HEK293 (cell line): ENCODE measurements around the gene KCNJ11.

Experiments used
- ZNF155 ChIP-seq: fragments of 450-650 bp; formaldehyde crosslinking; IDR thresholded peaks from 2 replicates; pipeline ENCODE4 v1.5.1; 2016; ENCODE audit warnings: missing biosample characterization, missing genetic modification characterization
- ZNF174 ChIP-seq: fragments of 450-650 bp; formaldehyde crosslinking; IDR thresholded peaks from 2 replicates; pipeline ENCODE4 v1.5.0; 2017; ENCODE audit warnings: missing biosample characterization, mild to moderate bottlenecking, missing genetic modification characterization
- ZNF223 ChIP-seq: fragments of 450-650 bp; formaldehyde crosslinking; IDR thresholded peaks from 2 replicates; pipeline ENCODE4 v1.5.1; 2016; ENCODE audit warnings: missing biosample characterization, missing genetic modification characterization
- ZNF24 ChIP-seq: fragments of 450-650 bp; formaldehyde crosslinking; IDR thresholded peaks from 2 replicates; pipeline ENCODE4 v1.5.1; 2016; ENCODE audit warnings: missing biosample characterization, missing genetic modification characterization
- ZNF416 ChIP-seq: fragments of 450-650 bp; formaldehyde crosslinking; IDR thresholded peaks from 2 replicates; pipeline ENCODE4 v1.5.1; 2016; ENCODE audit warnings: missing biosample characterization, missing genetic modification characterization
- ZNF426 ChIP-seq: fragments of 450-650 bp; formaldehyde crosslinking; IDR thresholded peaks from 2 replicates; pipeline ENCODE4 v1.5.1; 2017; ENCODE audit warnings: missing biosample characterization, missing genetic modification characterization, mild to moderate bottlenecking, inconsistent platforms, moderate library complexity
- ZNF510 ChIP-seq: fragments of 450-650 bp; formaldehyde crosslinking; IDR thresholded peaks from 2 replicates; pipeline ENCODE4 v1.5.1; 2018; ENCODE audit warnings: mild to moderate bottlenecking, missing genetic modification characterization, missing biosample characterization; ENCODE audit not compliant: insufficient replicate concordance
- ZNF670 ChIP-seq: fragments of 450-650 bp; formaldehyde crosslinking; IDR thresholded peaks from 2 replicates; pipeline ENCODE4 v1.5.1; 2016; ENCODE audit warnings: missing biosample characterization, missing genetic modification characterization, low read depth
- TF ChIP-seq, protein P1 (sequence below): fragments of 450-650 bp; formaldehyde crosslinking; IDR thresholded peaks from 2 replicates; pipeline ENCODE4 v1.5.1; 2016; ENCODE audit warnings: missing biosample characterization, missing genetic modification characterization
- TF ChIP-seq, protein P2 (sequence below): fragments of 450-650 bp; formaldehyde crosslinking; IDR thresholded peaks from 2 replicates; pipeline ENCODE4 v1.5.1; 2016; ENCODE audit warnings: missing biosample characterization, missing genetic modification characterization

DNA sequence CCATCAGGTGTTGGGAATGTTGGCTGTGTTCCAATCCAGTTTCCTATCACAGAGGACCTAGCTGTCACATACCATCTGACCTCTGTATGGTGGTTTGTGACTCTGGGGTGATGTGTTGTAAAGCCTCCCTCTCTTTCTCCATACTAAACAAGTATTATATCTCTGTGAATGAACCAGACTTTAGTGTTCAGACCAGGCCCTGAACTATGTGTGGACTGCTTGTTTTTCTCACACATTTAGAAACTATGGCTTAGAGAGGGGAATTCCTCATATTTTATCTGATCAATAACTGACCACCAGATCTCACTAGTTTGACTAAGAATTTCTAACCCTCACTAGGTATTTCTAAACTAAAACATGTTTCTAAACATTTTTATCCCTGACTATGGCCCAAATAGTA, 19.4 kb downstream of the KCNJ11 start:
- TF ChIP-seq ZNF24 = no peak
- no peak for TF ChIP-seq ZNF155 (tag by site-specific recombination)
- TF ChIP-seq, protein P1, sequence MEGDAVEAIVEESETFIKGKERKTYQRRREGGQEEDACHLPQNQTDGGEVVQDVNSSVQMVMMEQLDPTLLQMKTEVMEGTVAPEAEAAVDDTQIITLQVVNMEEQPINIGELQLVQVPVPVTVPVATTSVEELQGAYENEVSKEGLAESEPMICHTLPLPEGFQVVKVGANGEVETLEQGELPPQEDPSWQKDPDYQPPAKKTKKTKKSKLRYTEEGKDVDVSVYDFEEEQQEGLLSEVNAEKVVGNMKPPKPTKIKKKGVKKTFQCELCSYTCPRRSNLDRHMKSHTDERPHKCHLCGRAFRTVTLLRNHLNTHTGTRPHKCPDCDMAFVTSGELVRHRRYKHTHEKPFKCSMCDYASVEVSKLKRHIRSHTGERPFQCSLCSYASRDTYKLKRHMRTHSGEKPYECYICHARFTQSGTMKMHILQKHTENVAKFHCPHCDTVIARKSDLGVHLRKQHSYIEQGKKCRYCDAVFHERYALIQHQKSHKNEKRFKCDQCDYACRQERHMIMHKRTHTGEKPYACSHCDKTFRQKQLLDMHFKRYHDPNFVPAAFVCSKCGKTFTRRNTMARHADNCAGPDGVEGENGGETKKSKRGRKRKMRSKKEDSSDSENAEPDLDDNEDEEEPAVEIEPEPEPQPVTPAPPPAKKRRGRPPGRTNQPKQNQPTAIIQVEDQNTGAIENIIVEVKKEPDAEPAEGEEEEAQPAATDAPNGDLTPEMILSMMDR (tag by site-specific recombination) = no peak
- no peak for TF ChIP-seq ZNF510 (tag by site-specific recombination)
- TF ChIP-seq ZNF426 (tag by site-specific recombination) = no peak
- TF ChIP-seq ZNF416 = no peak
- TF ChIP-seq ZNF670 (tag by site-specific recombination) = no peak
- no peak for TF ChIP-seq ZNF174 (tag by site-specific recombination)
- no peak for TF ChIP-seq ZNF223 (tag by site-specific recombination)
- TF ChIP-seq, protein P2, sequence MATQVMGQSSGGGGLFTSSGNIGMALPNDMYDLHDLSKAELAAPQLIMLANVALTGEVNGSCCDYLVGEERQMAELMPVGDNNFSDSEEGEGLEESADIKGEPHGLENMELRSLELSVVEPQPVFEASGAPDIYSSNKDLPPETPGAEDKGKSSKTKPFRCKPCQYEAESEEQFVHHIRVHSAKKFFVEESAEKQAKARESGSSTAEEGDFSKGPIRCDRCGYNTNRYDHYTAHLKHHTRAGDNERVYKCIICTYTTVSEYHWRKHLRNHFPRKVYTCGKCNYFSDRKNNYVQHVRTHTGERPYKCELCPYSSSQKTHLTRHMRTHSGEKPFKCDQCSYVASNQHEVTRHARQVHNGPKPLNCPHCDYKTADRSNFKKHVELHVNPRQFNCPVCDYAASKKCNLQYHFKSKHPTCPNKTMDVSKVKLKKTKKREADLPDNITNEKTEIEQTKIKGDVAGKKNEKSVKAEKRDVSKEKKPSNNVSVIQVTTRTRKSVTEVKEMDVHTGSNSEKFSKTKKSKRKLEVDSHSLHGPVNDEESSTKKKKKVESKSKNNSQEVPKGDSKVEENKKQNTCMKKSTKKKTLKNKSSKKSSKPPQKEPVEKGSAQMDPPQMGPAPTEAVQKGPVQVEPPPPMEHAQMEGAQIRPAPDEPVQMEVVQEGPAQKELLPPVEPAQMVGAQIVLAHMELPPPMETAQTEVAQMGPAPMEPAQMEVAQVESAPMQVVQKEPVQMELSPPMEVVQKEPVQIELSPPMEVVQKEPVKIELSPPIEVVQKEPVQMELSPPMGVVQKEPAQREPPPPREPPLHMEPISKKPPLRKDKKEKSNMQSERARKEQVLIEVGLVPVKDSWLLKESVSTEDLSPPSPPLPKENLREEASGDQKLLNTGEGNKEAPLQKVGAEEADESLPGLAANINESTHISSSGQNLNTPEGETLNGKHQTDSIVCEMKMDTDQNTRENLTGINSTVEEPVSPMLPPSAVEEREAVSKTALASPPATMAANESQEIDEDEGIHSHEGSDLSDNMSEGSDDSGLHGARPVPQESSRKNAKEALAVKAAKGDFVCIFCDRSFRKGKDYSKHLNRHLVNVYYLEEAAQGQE (tag by site-specific recombination) = no peak
